Epithelial cell of proximal tubule (primary cell): ENCODE results near the gene SCARB1. TPM values are rescaled to one million over a fixed set of nuclear protein-coding genes. Genes with fewer than 3 reads are reported as not detected.

ENCODE experiments used
- DNase-seq: peaks from one replicate; pipeline ENCODE4 v3.0.0-alpha.2; 2011; ENCODE audit warnings: low read depth
- H3K4me3 ChIP-seq: 2 replicates; pipeline ENCODE4 v1.5.1; 2011; ENCODE audit warnings: low read depth, mild to moderate bottlenecking, low read length
- total RNA-seq: library from RNA; depleted of rRNA; stranded (reverse); fragments of >200 nt; gene quantifications from 2 replicates; pipeline ENCODE4 v1.2.3, GENCODE V29; 2015
- TF ChIP-seq, protein P1 (sequence below): conservative IDR thresholded peaks from 2 replicates; pipeline ENCODE4 v1.5.1; 2012; ENCODE audit warnings: low read depth, mild to moderate bottlenecking, low read length

Gene SCARB1
- total RNA-seq, 1 donor from 2014 or later: 21.9 TPM

- no peak for DNase-seq
- H3K4me3 ChIP-seq: no peak overlapping the region
- TF ChIP-seq, protein P1, sequence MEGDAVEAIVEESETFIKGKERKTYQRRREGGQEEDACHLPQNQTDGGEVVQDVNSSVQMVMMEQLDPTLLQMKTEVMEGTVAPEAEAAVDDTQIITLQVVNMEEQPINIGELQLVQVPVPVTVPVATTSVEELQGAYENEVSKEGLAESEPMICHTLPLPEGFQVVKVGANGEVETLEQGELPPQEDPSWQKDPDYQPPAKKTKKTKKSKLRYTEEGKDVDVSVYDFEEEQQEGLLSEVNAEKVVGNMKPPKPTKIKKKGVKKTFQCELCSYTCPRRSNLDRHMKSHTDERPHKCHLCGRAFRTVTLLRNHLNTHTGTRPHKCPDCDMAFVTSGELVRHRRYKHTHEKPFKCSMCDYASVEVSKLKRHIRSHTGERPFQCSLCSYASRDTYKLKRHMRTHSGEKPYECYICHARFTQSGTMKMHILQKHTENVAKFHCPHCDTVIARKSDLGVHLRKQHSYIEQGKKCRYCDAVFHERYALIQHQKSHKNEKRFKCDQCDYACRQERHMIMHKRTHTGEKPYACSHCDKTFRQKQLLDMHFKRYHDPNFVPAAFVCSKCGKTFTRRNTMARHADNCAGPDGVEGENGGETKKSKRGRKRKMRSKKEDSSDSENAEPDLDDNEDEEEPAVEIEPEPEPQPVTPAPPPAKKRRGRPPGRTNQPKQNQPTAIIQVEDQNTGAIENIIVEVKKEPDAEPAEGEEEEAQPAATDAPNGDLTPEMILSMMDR: no peak
Observed at GRCh38 chr12:124819525-124819924, 44.1 kb downstream of the SCARB1 start.

GRCh38 chr12:124819080-124819479, 44.6 kb downstream of the SCARB1 start:
- no peak for DNase-seq
- TF ChIP-seq, protein P1: no peak
- H3K4me3 ChIP-seq: no peak overlapping the region

DNA sequence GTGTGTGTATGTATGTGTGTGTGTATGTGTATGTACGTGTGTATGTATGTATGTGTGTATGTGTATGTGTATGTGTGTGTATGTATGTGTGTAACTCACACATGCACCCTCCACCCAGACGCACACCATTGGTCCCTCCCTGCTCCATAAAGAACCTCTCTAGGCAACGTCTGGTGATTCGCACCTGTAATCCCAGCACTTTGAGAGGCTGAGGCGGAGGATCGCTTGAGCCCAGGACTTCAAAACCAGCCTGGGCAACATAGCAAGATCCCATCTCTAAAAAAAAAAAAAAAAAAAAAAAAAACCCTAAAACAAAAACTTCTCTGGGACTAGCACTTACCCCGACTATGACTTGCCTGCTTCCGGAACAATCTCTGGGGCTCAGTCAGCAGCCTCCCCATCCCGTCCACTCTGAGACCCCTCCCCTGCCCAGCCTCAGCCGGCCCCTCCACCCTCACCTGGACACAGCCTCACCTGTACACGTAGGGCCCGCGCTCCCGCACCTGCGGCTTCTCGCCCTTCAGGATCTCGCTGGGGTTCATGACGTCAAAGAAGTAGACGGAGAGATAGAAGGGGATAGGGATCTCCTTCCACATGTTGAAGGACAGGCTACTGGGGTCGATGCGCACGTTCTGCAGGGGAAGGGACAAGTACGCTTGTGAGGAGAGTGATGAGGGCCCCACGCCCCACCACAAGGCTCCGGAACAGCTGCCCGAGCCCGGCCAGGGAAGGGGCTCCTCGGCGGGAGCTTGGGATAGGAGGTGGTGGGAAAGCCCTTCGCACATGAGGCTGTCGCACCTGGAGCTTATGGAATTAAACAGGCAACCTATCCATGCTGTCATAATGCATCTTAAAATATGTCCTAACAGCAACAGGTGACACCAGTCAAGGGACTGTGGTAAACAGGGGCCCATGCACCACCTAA, 46.3 kb downstream of the SCARB1 start:
- H3K4me3 ChIP-seq: no peak overlapping the region
- DNase-seq: no peak
- TF ChIP-seq, protein P1: no peak

DNA sequence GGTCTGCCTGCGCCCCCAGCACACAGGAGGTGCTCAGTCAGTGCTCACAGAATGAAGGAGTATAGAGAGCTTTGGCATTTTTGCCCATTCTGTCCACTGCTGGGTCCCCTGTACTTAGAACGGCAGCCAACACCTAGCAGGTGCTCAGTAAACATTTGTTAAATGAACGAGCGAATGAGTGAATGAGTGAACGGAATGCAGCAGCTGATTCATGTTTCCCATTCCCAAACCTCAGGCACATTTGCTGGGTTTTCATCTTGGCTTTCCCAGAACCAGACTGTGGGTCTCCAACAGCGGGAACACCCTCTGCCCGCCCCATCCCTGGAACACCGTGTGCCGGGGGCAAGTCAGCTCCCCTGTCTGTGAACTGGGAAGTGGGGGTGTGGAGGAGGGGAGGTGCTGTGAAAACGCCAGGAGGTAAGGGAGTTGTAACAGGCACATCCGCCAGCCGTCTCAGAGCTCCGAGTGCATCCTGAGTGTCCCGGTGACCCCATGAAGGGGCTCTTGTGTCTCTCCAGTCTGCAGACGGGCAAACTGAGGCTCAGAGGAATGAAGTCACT, 47.3 kb downstream of the SCARB1 start:
- TF ChIP-seq, protein P1: no peak
- DNase-seq: no peak
- no peak overlapping the region for H3K4me3 ChIP-seq

GRCh38 chr12:124814741-124815613, 48.7 kb downstream of the SCARB1 start:
- TF ChIP-seq, protein P1: no peak
- H3K4me3 ChIP-seq: no peak overlapping the region
- no peak for DNase-seq

- H3K4me3 ChIP-seq: no peak overlapping the region
- no peak for DNase-seq
- TF ChIP-seq, protein P1: no peak
Observed at GRCh38 chr12:124813782-124814181, 49.9 kb downstream of the SCARB1 start.
